Activated CD8-positive, alpha-beta T cell treated with anti-CD3 and anti-CD28 coated beads, Interleukin-2, amount 10 ng/mL, durations not matched to agents 7 days and 5 days (primary cell): ENCODE data around the gene RBM34. TPM values are rescaled to one million over a fixed set of nuclear protein-coding genes. Genes with fewer than 3 reads are reported as not detected.
A peak's percentile ranks its signal among the peaks of the same experiment; 100 is the strongest.

Experiments
- ATAC-seq: fragments of 150-1000 bp; cut with Tn5 transposase; one replicate; pipeline ENCODE4 v1.10.0; 2021; ENCODE audit warnings: moderate library complexity
- CTCF ChIA-PET: fragments of 350-600 bp; sonication (Branson Sonifier 250); formaldehyde crosslinking; loops from one replicate; lab custom pipeline; 2021; ENCODE audit warnings: antibody characterized with exemption; lab: Charles Lee
- POLR2A ChIA-PET: fragments of 350-600 bp; sonication (Branson Sonifier 250); formaldehyde crosslinking; loops from one replicate; lab custom pipeline; 2021; ENCODE audit warnings: antibody characterized with exemption; lab: Charles Lee
- DNase-seq: peaks from one replicate; pipeline ENCODE4 v3.0.0-alpha.2; 2020
- H3K27ac Mint-ChIP-seq: one replicate; pipeline ENCODE4 v1.8.0; 2021; ENCODE audit warnings: mild to moderate bottlenecking, mixed read lengths
- H3K27me3 Mint-ChIP-seq: one replicate; pipeline ENCODE4 v1.8.0; 2021; ENCODE audit warnings: low read depth, mixed read lengths
- H3K36me3 Mint-ChIP-seq: one replicate; pipeline ENCODE4 v1.8.0; 2021; ENCODE audit warnings: low read depth, mixed read lengths
- H3K4me1 Mint-ChIP-seq: one replicate; pipeline ENCODE4 v1.8.0; 2021; ENCODE audit warnings: low read depth, mixed read lengths
- H3K4me3 Mint-ChIP-seq: one replicate; pipeline ENCODE4 v1.8.0; 2021; ENCODE audit warnings: mild to moderate bottlenecking, mixed read lengths
- H3K9me3 Mint-ChIP-seq: one replicate; pipeline ENCODE4 v1.8.0; 2022; ENCODE audit warnings: mixed read lengths; ENCODE audit not compliant: insufficient read depth
- total RNA-seq, 2 experiments: library from RNA; stranded (reverse); gene quantifications; one replicate each; pipeline ENCODE4 v1.2.3, GENCODE V29; 2021

Gene RBM34
- total RNA-seq, 2 experiments from 2014 or later = 115 to 117 TPM

DNA sequence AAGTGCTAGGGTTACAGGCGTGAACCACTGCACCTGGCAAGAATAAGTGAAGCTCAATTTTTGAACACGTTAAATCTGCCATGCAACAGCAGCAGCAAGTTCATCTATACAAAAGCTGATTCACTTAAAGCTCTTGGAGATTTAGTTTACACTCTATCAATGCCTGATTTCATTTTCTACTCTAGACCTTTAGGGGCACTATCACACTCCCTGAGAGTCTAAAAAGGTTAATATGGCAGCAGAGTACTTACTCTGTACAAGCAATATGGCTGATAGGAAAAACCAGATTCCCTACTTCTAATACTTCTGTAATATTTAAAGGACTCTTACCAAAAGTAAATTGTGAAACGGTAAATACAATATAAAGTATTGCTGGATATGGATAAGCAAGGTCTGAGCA, 4.8 kb downstream of the RBM34 start:
- Mint-ChIP-seq H3K27me3 (no peaks in the 10 kb centered on the region), H3K4me1 (peaks cover 12% of the 10 kb centered on the region), H3K27ac (no peak overlapping the region), H3K36me3 (peaks cover 42% of the 10 kb centered on the region), H3K9me3 (no peaks in the 10 kb centered on the region), H3K4me3 (no peak overlapping the region)
- ChIA-PET CTCF (interaction anchor here (0.8 to 4.4 kb wide), 6 partner anchors 17 to 260 kb away, joined by 3 to 17 read pairs (median 4); no protein-coding TSS in a partner anchor), POLR2A (interaction anchor here (0.5 to 1.0 kb wide), 3 partner anchors 13 to 172 kb away, joined by 3 to 4 read pairs (median 3); partner anchors contain the start of genes ARID4B and GGPS1)
- no peak for DNase-seq
- ATAC-seq = no peak

DNA sequence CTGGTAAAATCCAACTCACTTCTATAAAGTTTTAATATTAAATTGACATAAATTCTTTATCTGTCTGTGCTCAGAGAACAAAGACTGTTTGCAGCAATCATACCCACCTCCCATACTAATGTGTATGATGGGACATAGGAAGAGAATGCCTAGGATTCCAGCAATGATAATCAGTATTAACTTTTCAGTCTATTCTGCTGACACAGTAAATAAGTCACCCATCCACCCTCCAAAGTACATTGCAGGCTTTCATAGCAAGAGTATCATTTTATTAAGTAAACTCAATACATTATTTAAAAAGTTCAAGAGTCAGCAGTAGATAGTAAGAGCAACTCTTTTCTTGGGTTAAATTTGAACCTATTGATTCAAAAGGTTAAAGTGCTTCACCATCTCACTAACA, 8.8 kb downstream of the RBM34 start:
- Mint-ChIP-seq H3K27ac (no peak overlapping the region), H3K36me3 (peaks cover 58% of the 10 kb centered on the region), H3K4me3 (no peak overlapping the region), H3K4me1 (peaks cover 17% of the 10 kb centered on the region), H3K27me3 (no peaks in the 10 kb centered on the region), H3K9me3 (no peaks in the 10 kb centered on the region)
- no peak for DNase-seq
- ATAC-seq = no peak
- ChIA-PET CTCF (interaction anchor here (1.0 kb wide), 1 partner anchor 8 kb away, joined by 4 read pairs; the partner anchor contains the start of gene RBM34), POLR2A (interaction anchor here (3.0 kb wide), 1 partner anchor 9 kb away, joined by 11 read pairs; the partner anchor contains the start of gene RBM34)

DNA sequence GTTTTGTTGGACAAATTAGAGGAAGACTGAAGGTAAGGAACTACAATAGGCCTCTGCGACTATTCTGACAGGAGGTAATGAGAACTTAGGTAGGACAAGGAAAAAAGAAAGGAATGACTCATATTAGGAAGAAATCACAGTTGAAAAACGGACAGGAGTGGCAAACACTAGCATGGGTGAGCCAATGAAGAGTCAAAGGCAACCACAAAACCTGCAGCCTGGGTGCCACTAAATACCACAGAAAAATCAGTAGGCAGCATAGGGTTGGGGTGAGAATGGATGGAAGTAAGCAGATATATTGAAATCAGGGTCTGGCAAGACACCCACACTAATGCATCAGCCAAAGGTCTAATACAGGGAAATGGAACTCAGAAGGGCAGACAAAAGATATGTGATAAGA, 10.0 kb downstream of the RBM34 start:
- ChIA-PET POLR2A (interaction anchor here (3.0 kb wide), 1 partner anchor 10 kb away, joined by 11 read pairs; the partner anchor contains the start of gene RBM34), CTCF (interaction anchor here (1.1 to 1.4 kb wide), 2 partner anchors 24 to 191 kb away, joined by 3 read pairs; no protein-coding TSS in a partner anchor)
- peaks cover 16% of the 10 kb centered on the region for H3K4me1 Mint-ChIP-seq
- H3K27ac Mint-ChIP-seq = no peak overlapping the region
- peaks cover 65% of the 10 kb centered on the region for H3K36me3 Mint-ChIP-seq
- no peak overlapping the region for H3K4me3 Mint-ChIP-seq
- H3K9me3 Mint-ChIP-seq = no peaks in the 10 kb centered on the region
- no peaks in the 10 kb centered on the region for H3K27me3 Mint-ChIP-seq
- DNase-seq (no peak), ATAC-seq (peak; percentile 45)

DNA sequence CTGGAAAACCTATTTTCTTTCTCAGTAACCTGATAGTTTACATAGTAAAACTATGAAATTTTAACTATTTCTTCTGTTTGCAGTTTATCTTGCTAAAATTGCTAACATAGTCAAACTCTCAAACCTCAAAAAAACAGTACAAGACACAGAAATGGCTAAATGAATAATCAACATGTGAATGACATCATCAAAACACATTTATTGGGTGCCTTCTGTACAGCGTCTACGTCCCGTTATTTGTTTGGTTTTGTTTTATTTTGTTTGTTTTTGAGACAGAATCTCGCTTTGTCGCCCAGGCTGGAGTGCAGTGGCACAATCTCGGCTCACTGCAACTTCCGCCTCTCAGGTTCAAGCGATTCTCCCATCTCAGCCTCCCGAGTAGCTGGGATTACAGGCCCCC, 11.2 kb downstream of the RBM34 start:
- POLR2A ChIA-PET = interaction anchor here (3.0 kb wide), 1 partner anchor 11 kb away, joined by 11 read pairs; the partner anchor contains the start of gene RBM34
- Mint-ChIP-seq H3K36me3 (peaks cover 67% of the 10 kb centered on the region), H3K9me3 (no peaks in the 10 kb centered on the region), H3K4me3 (no peak overlapping the region), H3K4me1 (peaks cover 18% of the 10 kb centered on the region), H3K27me3 (no peaks in the 10 kb centered on the region), H3K27ac (no peak overlapping the region)
- no peak for DNase-seq
- CTCF ChIA-PET = interaction anchor here (1.1 kb wide), 1 partner anchor 192 kb away, joined by 3 read pairs; no protein-coding TSS in a partner anchor
- no peak for ATAC-seq

DNA sequence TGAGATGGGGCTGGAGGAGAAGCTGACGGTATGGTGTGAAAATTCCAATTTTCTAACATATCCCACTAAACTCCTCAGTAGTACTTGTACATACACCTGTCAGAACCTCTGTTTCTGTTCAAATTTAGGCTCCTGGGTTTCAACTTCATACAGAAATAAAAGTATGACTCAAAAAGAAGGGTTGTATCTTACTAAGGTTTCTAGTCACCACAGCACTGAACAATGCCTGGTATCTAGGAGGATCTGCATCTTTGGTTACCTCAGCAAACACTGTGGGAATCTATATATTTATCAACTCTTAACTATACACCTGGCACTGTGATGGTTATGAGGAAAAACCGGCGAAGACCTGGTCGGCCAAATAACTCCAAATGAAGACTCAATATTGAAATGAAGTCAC, 13.8 kb downstream of the RBM34 start:
- ChIA-PET POLR2A (interaction anchor here (0.6 to 1.2 kb wide), 2 partner anchors 13 to 232 kb away, joined by 3 read pairs; partner anchors contain the start of gene RBM34), CTCF (interaction anchor here (0.8 kb wide), 1 partner anchor 660 kb away, joined by 3 read pairs; no protein-coding TSS in a partner anchor)
- Mint-ChIP-seq H3K27ac (no peak overlapping the region), H3K36me3 (peaks cover 63% of the 10 kb centered on the region), H3K27me3 (no peaks in the 10 kb centered on the region), H3K4me1 (peaks cover 18% of the 10 kb centered on the region), H3K9me3 (no peaks in the 10 kb centered on the region), H3K4me3 (no peak overlapping the region)
- DNase-seq = no peak
- ATAC-seq = no peak

DNA sequence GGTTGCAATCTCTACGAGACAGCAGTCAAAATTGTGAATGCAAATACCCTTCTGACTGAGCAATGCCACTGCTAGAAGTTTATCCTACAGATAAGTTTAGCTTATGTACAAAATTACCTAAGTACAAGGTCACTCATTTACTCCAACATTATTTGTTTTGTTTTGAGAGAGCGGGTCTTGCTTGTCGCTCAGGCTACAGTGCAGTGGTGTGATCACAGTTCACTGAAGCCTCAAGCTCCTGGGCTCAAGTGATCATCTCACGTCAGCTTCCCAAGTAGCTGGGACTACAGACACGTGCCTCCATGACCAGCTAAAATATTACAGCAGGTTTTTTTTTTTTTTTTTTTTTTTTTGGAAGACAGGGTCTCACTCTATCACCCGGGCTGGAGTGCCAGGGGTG, 15.4 kb downstream of the RBM34 start:
- H3K4me3 Mint-ChIP-seq = no peak overlapping the region
- ATAC-seq (no peak), DNase-seq (no peak)
- peaks cover 10% of the 10 kb centered on the region for H3K4me1 Mint-ChIP-seq
- no peaks in the 10 kb centered on the region for H3K9me3 Mint-ChIP-seq
- POLR2A ChIA-PET = interaction anchor here (0.5 kb wide), 1 partner anchor 29 kb away, joined by 3 read pairs; no protein-coding TSS in a partner anchor
- H3K36me3 Mint-ChIP-seq = peaks cover 68% of the 10 kb centered on the region
- no peaks in the 10 kb centered on the region for H3K27me3 Mint-ChIP-seq
- no peak overlapping the region for H3K27ac Mint-ChIP-seq
- CTCF ChIA-PET = interaction anchor here (1.0 to 1.6 kb wide), 3 partner anchors 101 to 271 kb away, joined by 3 to 5 read pairs (median 4); no protein-coding TSS in a partner anchor

DNA sequence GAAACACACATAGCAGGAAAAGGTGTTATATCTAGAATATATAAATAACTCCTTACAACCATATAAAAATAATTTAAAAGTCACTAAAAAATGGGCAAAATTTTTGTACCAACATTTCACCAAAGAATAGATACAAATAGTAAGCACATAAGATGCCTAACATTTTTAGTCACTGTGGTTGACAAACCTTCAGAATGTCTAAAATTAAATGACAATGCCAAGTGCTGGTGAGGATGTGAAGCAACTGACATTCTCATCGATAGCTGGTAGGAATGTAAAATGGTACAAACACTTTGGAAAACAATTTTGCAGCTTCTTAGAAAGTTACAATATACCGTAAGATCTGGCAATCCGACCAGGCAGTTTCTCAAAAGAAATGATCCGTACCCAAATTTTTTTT, 18.1 kb downstream of the RBM34 start:
- Mint-ChIP-seq H3K4me3 (no peak overlapping the region), H3K36me3 (peaks cover 68% of the 10 kb centered on the region), H3K27me3 (no peaks in the 10 kb centered on the region), H3K4me1 (peaks cover 13% of the 10 kb centered on the region), H3K9me3 (no peaks in the 10 kb centered on the region), H3K27ac (no peak overlapping the region)
- DNase-seq (no peak), ATAC-seq (no peak)
- POLR2A ChIA-PET = no interaction called here
- CTCF ChIA-PET = no interaction called here

DNA sequence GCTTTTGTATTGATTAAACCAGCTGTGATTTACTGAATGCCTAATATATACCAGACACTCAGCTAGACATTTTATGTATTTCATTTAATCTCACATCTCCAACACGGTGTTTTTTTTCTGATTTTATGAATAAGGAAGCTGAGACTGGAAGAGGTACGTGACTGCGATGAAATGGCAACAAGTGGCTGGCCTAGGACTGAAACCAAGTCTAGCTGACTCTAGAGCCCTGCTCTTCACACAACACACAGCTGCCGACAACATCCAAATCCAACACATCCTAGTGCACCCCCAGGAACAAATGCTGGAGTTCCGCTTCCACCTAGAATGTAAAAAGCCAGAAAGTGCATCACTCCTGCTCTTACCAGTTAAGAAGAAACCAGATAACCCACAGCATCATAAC, 21.7 kb downstream of the RBM34 start:
- ATAC-seq (no peak), DNase-seq (no peak)
- Mint-ChIP-seq H3K27ac (peak overlapping the region; percentile 24), H3K4me3 (no peak overlapping the region), H3K36me3 (peaks cover 77% of the 10 kb centered on the region), H3K4me1 (peaks cover 10% of the 10 kb centered on the region), H3K27me3 (no peaks in the 10 kb centered on the region), H3K9me3 (no peaks in the 10 kb centered on the region)
- ChIA-PET CTCF (interaction anchor here (1.5 to 1.9 kb wide), 4 partner anchors 17 to 652 kb away, joined by 3 to 6 read pairs (median 5); no protein-coding TSS in a partner anchor), POLR2A (interaction anchor here (1.6 to 1.7 kb wide), 2 partner anchors 21 kb away, joined by 7 to 8 read pairs; partner anchors contain the start of gene RBM34)

DNA sequence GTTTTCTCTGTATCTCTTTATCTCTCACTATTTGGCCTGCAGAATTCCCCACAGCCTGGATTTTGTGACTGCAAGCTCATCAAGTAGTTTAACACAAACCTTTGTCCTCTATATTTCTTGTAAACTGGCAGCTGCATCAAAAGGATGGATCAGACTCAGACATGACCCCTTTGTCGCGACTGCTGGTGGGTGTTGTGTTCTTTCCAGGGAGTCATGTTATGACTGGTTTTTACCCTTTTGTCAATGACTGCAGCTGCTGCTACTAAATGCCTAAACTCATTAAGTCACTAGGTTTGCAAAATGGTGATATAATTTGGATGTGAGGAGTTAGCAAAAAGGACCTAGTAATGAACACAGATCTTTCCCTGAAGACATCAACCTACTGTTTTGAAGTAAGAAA, 22.2 kb downstream of the RBM34 start:
- DNase-seq = no peak
- no peak overlapping the region for H3K27ac Mint-ChIP-seq
- H3K4me3 Mint-ChIP-seq = no peak overlapping the region
- H3K4me1 Mint-ChIP-seq = peaks cover 10% of the 10 kb centered on the region
- ChIA-PET POLR2A (interaction anchor here (1.0 to 1.7 kb wide), 2 partner anchors 10 to 22 kb away, joined by 5 to 8 read pairs; partner anchors contain the start of genes RBM34 and TOMM20), CTCF (interaction anchor here (0.8 to 1.9 kb wide), 5 partner anchors 17 to 651 kb away, joined by 3 to 6 read pairs (median 4); no protein-coding TSS in a partner anchor)
- peaks cover 74% of the 10 kb centered on the region for H3K36me3 Mint-ChIP-seq
- H3K27me3 Mint-ChIP-seq = no peaks in the 10 kb centered on the region
- no peak for ATAC-seq
- H3K9me3 Mint-ChIP-seq = no peaks in the 10 kb centered on the region

DNA sequence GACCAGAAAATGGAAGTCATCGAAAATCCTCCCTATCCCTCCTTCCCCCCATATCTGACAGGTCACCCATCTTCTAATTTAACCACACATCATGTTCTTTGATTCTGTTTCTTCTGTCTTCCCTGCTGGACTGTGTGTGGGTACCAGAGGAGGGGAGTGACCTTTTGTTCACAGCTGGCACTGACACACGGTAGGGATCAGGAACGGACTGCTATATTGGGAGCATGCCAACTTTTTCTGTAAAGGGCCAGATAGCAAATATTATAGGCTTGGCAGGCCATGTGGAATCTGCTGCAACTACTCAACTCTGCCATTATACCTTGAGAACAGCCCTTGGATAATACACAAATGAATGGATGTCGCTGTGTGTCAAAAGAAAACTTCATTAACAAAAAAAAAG, 24.9 kb downstream of the RBM34 start:
- CTCF ChIA-PET = interaction anchor here (1.7 kb wide), 1 partner anchor 31 kb away, joined by 3 read pairs; no protein-coding TSS in a partner anchor

DNA sequence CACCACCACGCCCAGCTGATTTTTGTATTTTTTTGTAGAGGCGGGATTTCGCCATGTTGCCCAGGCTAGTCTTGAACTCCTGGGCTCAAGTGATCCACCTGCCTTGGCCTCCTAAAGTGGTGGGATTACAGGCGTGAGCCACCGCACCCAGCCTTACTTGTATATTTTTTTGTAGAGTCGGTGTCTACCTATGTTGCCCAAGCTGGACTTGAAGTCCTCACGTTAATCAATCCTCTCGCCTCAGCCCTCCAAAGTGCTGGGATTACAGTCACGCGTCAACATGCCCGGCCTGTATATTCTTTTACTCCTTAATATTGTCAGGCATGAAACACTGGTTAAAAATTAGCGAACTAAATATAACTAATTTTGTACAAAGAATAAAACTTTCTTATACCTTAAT, 26.9 kb downstream of the RBM34 start:
- H3K9me3 Mint-ChIP-seq = no peaks in the 10 kb centered on the region
- no peak overlapping the region for H3K4me3 Mint-ChIP-seq
- CTCF ChIA-PET = no interaction called here

More for the DNA sequence above, 24.9 kb downstream of the RBM34 start:
- POLR2A ChIA-PET = no interaction called here
- Mint-ChIP-seq H3K27ac (peak overlapping the region; percentile 23), H3K4me3 (no peak overlapping the region), H3K4me1 (peaks cover 6% of the 10 kb centered on the region), H3K36me3 (peaks cover 68% of the 10 kb centered on the region), H3K9me3 (no peaks in the 10 kb centered on the region), H3K27me3 (no peaks in the 10 kb centered on the region)
- ATAC-seq (no peak), DNase-seq (peak; percentile 12)

DNA sequence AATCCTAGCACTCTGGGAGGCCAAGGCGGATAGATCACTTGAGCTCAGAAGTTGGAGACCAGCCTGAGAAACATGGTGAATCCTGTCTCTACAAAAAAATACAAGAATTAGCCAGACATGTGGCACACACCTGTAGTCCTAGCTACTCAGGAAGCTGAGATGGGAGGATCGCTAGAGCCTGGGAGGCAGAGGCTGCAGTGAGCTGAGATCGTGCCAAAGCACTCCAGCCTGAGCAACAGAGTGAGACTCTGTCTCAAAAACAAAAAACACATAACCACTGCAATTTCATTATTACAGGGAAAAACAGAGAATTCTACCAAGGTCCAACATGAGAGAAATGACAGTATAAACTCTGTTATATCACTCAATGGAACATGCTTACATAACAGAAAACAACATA, 28.0 kb downstream of the RBM34 start:
- Mint-ChIP-seq H3K27ac (no peak overlapping the region), H3K4me3 (no peak overlapping the region), H3K9me3 (no peaks in the 10 kb centered on the region), H3K4me1 (peaks cover 5% of the 10 kb centered on the region), H3K36me3 (peaks cover 57% of the 10 kb centered on the region), H3K27me3 (no peaks in the 10 kb centered on the region)
- CTCF ChIA-PET = interaction anchor here (2.4 kb wide), 1 partner anchor 283 kb away, joined by 9 read pairs; no protein-coding TSS in a partner anchor
- POLR2A ChIA-PET = interaction anchor here (0.6 to 2.5 kb wide), 2 partner anchors 22 to 28 kb away, joined by 3 to 12 read pairs; partner anchors contain the start of gene RBM34
- ATAC-seq (no peak), DNase-seq (no peak)

More for the DNA sequence above, 26.9 kb downstream of the RBM34 start:
- no peak for ATAC-seq
- Mint-ChIP-seq H3K27ac (no peak overlapping the region), H3K27me3 (no peaks in the 10 kb centered on the region), H3K36me3 (peaks cover 58% of the 10 kb centered on the region), H3K4me1 (peaks cover 3% of the 10 kb centered on the region)
- POLR2A ChIA-PET = no interaction called here
- no peak for DNase-seq
